HCT116 (cell line): Measurements from ENCODE around the gene SMAP2. TPM values are rescaled to one million over a fixed set of nuclear protein-coding genes. Genes with fewer than 3 reads are reported as not detected.

Source experiments
- ATAC-seq: fragments of 200-7000 bp; cut with Tn5 transposase; 2 replicates; pipeline ENCODE4 v1.9.1; 2020; ENCODE audit warnings: mild to moderate bottlenecking, moderate library complexity
- BruUV-seq: library from RNA; stranded (reverse); fragments of 400-500 nt; replicated peaks from 2 replicates; lab custom pipeline; 2021; lab: Mats Ljungman, UMichigan
- CTCF ChIA-PET: fragments of 300-600 bp; sonication (Branson Sonifier 250); formaldehyde crosslinking; loops from one replicate; lab custom pipeline; 2021; ENCODE audit warnings: antibody characterized with exemption; lab: Charles Lee
- POLR2A ChIA-PET: fragments of 300-600, 350-600 bp; sonication (Branson Sonifier 250); formaldehyde crosslinking; loops from one replicate; lab custom pipeline; 2021; ENCODE audit warnings: antibody characterized with exemption; lab: Charles Lee
- RAD21 ChIA-PET, 2 experiments: fragments of 300-600 bp; sonication (Branson Sonifier 250); formaldehyde crosslinking; loops; one replicate each; lab custom pipeline; 2023; ENCODE audit warnings: low total read pairs in 2 of 2; ENCODE audit not compliant: uncharacterized antibody in 2 of 2, unreplicated experiment in 2 of 2, low non-redundant PET in 1 of 2; lab: Charles Lee
- DNase-seq: peaks from one replicate; pipeline ENCODE4 v3.0.0-alpha.2; 2010; ENCODE audit warnings: low read depth, low spot score
- H2AFZ ChIP-seq: fragments of 200-600 bp; shearing (Covaris generic), sonication (generic); 2 replicates; pipeline ENCODE4 v1.6.1; 2017; ENCODE audit warnings: low read depth, mixed run types, mixed read lengths, antibody characterized with exemption, low read length; ENCODE audit not compliant: poor library complexity, severe bottlenecking
- H3K27ac ChIP-seq: 2 replicates; pipeline ENCODE4 v1.5.1; 2012; ENCODE audit warnings: low read depth, low read length
- H3K27me3 ChIP-seq: fragments of 200-600 bp; sonication (generic); 2 replicates; pipeline ENCODE4 v1.6.1; 2016; ENCODE audit warnings: mixed run types, low read length, mixed read lengths; ENCODE audit not compliant: insufficient read depth
- H3K36me3 ChIP-seq, 2 experiments: fragments of 200-500 bp in 1 of 2; fragments of 200-600 bp in 1 of 2; sonication (Bioruptor generic) in 1 of 2; sonication (generic) in 1 of 2; 2 replicates each; pipeline versions ENCODE4 v1.5.1 to v1.6.1; 2014 to 2016; ENCODE audit warnings: low read length in 2 of 2, inconsistent platforms in 1 of 2, mixed read lengths in 1 of 2, mixed run types in 1 of 2; ENCODE audit not compliant: insufficient read depth in 2 of 2, control insufficient read depth in 1 of 2
- H3K4me1 ChIP-seq, 2 experiments: fragments of 200-600 bp in 1 of 2; sonication (generic) in 1 of 2; 2 replicates each; pipeline versions ENCODE4 v1.5.1 to v1.6.1; 2012 to 2017; ENCODE audit warnings: low read length in 2 of 2, inconsistent platforms in 1 of 2, mild to moderate bottlenecking in 1 of 2, mixed read lengths in 1 of 2, mixed run types in 1 of 2, moderate library complexity in 1 of 2; ENCODE audit not compliant: insufficient read depth in 2 of 2, control insufficient read depth in 1 of 2
- H3K4me2 ChIP-seq: fragments of 200-600 bp; sonication (generic); 2 replicates; pipeline ENCODE4 v1.6.1; 2017; ENCODE audit warnings: mixed run types, low read length, mixed read lengths
- H3K4me3 ChIP-seq, 2 experiments: fragments of 200-600 bp in 1 of 2; sonication (generic) in 1 of 2; replicated peaks in 1 of 2; 2 replicates each; pipeline ENCODE4 v1.5.1; 2011 to 2016; ENCODE audit warnings: low read length in 2 of 2, control low read depth in 1 of 2, low read depth in 1 of 2, mild to moderate bottlenecking in 1 of 2, mixed read lengths in 1 of 2, mixed run types in 1 of 2
- H3K79me2 ChIP-seq: fragments of 200-600 bp; sonication (generic); 2 replicates; pipeline ENCODE4 v1.6.1; 2017; ENCODE audit warnings: mild to moderate bottlenecking, mixed run types, low read length, moderate library complexity, mixed read lengths; ENCODE audit not compliant: insufficient read depth
- H3K9ac ChIP-seq: fragments of 200-600 bp; sonication (generic); 2 replicates; pipeline ENCODE4 v1.6.1; 2016; ENCODE audit warnings: low read length, mixed read lengths
- H3K9me2 ChIP-seq: fragments of 200-600 bp; sonication (generic), shearing (Covaris generic); 2 replicates; pipeline ENCODE4 v1.6.1; 2017; ENCODE audit warnings: mixed run types, mild to moderate bottlenecking, moderate library complexity; ENCODE audit not compliant: insufficient read depth
- H3K9me3 ChIP-seq, 2 experiments: fragments of 200-500 bp in 1 of 2; fragments of 200-600 bp in 1 of 2; sonication (Bioruptor generic) in 1 of 2; sonication (generic) in 1 of 2; 2 replicates each; pipeline ENCODE4 v1.6.1; 2014 to 2017; ENCODE audit warnings: low read length in 2 of 2, mixed read lengths in 2 of 2, inconsistent platforms in 1 of 2, low read depth in 1 of 2, mild to moderate bottlenecking in 1 of 2, mixed run types in 1 of 2, moderate library complexity in 1 of 2; ENCODE audit not compliant: control insufficient read depth in 1 of 2, insufficient read depth in 1 of 2
- H4K20me1 ChIP-seq: fragments of 200-600 bp; sonication (generic), shearing (Covaris generic); 2 replicates; pipeline ENCODE4 v1.6.1; 2017; ENCODE audit warnings: mixed run types, mild to moderate bottlenecking, moderate library complexity; ENCODE audit not compliant: insufficient read depth
- ATF3 ChIP-seq: IDR thresholded peaks from 2 replicates; pipeline ENCODE4 v1.6.1; 2012
- CBX3 ChIP-seq: IDR thresholded peaks from 2 replicates; pipeline ENCODE4 v1.6.1; 2012; ENCODE audit warnings: low read depth
- CEBPB ChIP-seq: IDR thresholded peaks from 2 replicates; pipeline ENCODE4 v1.6.1; 2012; ENCODE audit warnings: low read depth
- EGR1 ChIP-seq: IDR thresholded peaks from 2 replicates; pipeline ENCODE4 v1.6.1; 2012; ENCODE audit warnings: low read depth
- ELF1 ChIP-seq: IDR thresholded peaks from 2 replicates; pipeline ENCODE4 v1.6.1; 2012; ENCODE audit warnings: low read depth, borderline replicate concordance
- FOSL1 ChIP-seq: IDR thresholded peaks from 2 replicates; pipeline ENCODE4 v1.6.1; 2012; ENCODE audit warnings: low read depth
- JUND ChIP-seq: IDR thresholded peaks from 2 replicates; pipeline ENCODE4 v1.6.1; 2012
- MAX ChIP-seq: IDR thresholded peaks from 2 replicates; pipeline ENCODE4 v1.6.1; 2012
- POLR2AphosphoS5 ChIP-seq: IDR thresholded peaks from 2 replicates; pipeline ENCODE4 v1.6.1; 2011; ENCODE audit warnings: mild to moderate bottlenecking, low read depth, low read length, moderate library complexity
- RAD21 ChIP-seq: IDR thresholded peaks from 2 replicates; pipeline ENCODE4 v1.6.1; 2012; ENCODE audit warnings: low read depth, mild to moderate bottlenecking
- REST ChIP-seq: IDR thresholded peaks from 2 replicates; pipeline ENCODE4 v1.6.1; 2012; ENCODE audit warnings: low read depth
- SP1 ChIP-seq: IDR thresholded peaks from 2 replicates; pipeline ENCODE4 v1.6.1; 2012; ENCODE audit warnings: low read depth
- SRF ChIP-seq: IDR thresholded peaks from 2 replicates; pipeline ENCODE4 v1.6.1; 2012; ENCODE audit warnings: low read depth
- YY1 ChIP-seq: IDR thresholded peaks from 2 replicates; pipeline ENCODE4 v1.6.1; 2011; ENCODE audit warnings: low read length, low read depth, moderate library complexity, mild to moderate bottlenecking; ENCODE audit not compliant: insufficient replicate concordance; ENCODE audit errors: extremely low read depth
- ZBTB33 ChIP-seq: IDR thresholded peaks from 2 replicates; pipeline ENCODE4 v1.6.1; 2011; ENCODE audit warnings: mild to moderate bottlenecking, low read length, moderate library complexity; ENCODE audit not compliant: insufficient replicate concordance; ENCODE audit errors: extremely low read depth
- ZFX ChIP-seq: fragments of 450-650 bp; IDR thresholded peaks from 2 replicates; pipeline ENCODE4 v1.6.1; 2017
- intact Hi-C: fragments of 100-400 bp; cut with micrococcal nuclease; formaldehyde crosslinking; loops from 2 replicates; pipeline ENCODE4 v1.10.0; 2022
- total RNA-seq: library from RNA; stranded (reverse); gene quantifications from one replicate; pipeline ENCODE4 v1.2.1, GENCODE V29; 2021; ENCODE audit not compliant: unreplicated experiment

Gene SMAP2
- total RNA-seq, 1 experiment from 2014 or later: 16.4 TPM

- TF ChIP-seq REST: no peak
- TF ChIP-seq SRF: no peak
- TF ChIP-seq MAX: no peak
- no peak for TF ChIP-seq ELF1
- no peak for TF ChIP-seq RAD21
- no peak for TF ChIP-seq YY1
- no peak for TF ChIP-seq ATF3
- no peak for TF ChIP-seq CEBPB
- no peak for TF ChIP-seq POLR2AphosphoS5
Measured at GRCh38 chr1:40383095-40383487, 9.6 kb downstream of the SMAP2 start (continued).

- BruUV-seq: no TSS peak
- no peak overlapping the region for H3K4me3 ChIP-seq
- H3K36me3 ChIP-seq: no peaks in the 10 kb centered on the region
- TF ChIP-seq FOSL1 (no peak), EGR1 (no peak), CEBPB (no peak), JUND (no peak), MAX (no peak), ELF1 (no peak), SP1 (no peak), ZFX (no peak), RAD21 (no peak), POLR2AphosphoS5 (no peak), CBX3 (no peak), YY1 (no peak), ZBTB33 (no peak)
Measured at GRCh38 chr1:40383488-40384412, 10.2 kb downstream of the SMAP2 start.

More at GRCh38 chr1:40383488-40384412, 10.2 kb downstream of the SMAP2 start:
- no peaks in the 10 kb centered on the region for H3K9me3 ChIP-seq
- H3K4me1 ChIP-seq: no peaks in the 10 kb centered on the region
- RAD21 ChIA-PET: no interaction called here
- DNase-seq (no peak), ATAC-seq (no peak)
- CTCF ChIA-PET: interaction anchor here (1.0 to 1.5 kb wide), 2 partner anchors 45 to 240 kb away, joined by 4 to 5 read pairs; no protein-coding TSS in a partner anchor
- H3K27me3 ChIP-seq: no peaks in the 10 kb centered on the region
- H3K4me2 ChIP-seq: no peak overlapping the region
- H4K20me1 ChIP-seq: no peaks in the 10 kb centered on the region
- intact Hi-C loops: no loop called here
- POLR2A ChIA-PET: no interaction called here
- H2AFZ ChIP-seq: no peak overlapping the region
- peaks cover 22% of the 10 kb centered on the region for H3K79me2 ChIP-seq
- no peaks in the 10 kb centered on the region for H3K9me2 ChIP-seq
- H3K9ac ChIP-seq: no peak overlapping the region
- H3K27ac ChIP-seq: no peak overlapping the region
